ENCODE results near the gene SMAD1.

Gene SMAD1

GRCh38 chr4:145490361-145490760, 8.7 kb downstream of the SMAD1 start:
- no peak for ATAC-seq
- TF ChIP-seq CSDC2 (CRISPR knock-in tag; IDR thresholded peaks at IDR 0.05) (no peak), PPARA (CRISPR knock-in tag; IDR thresholded peaks at IDR 0.05; ENCODE audit: borderline replicate concordance) (no peak), ESRRG (CRISPR knock-in tag; IDR thresholded peaks at IDR 0.05) (no peak), BACH2 (CRISPR knock-in tag; IDR thresholded peaks at IDR 0.05; ENCODE audit: borderline replicate concordance) (no peak), OSR1 (CRISPR knock-in tag; IDR thresholded peaks at IDR 0.05) (no peak), ZNF8 (CRISPR knock-in tag; IDR thresholded peaks at IDR 0.05) (no peak), POU6F1 (CRISPR knock-in tag; IDR thresholded peaks at IDR 0.05; ENCODE audit: borderline replicate concordance, low read depth) (no peak), TCF4 (CRISPR knock-in tag; IDR thresholded peaks at IDR 0.05; ENCODE audit: borderline replicate concordance) (no peak), TOX (CRISPR knock-in tag; IDR thresholded peaks at IDR 0.05; ENCODE audit: borderline replicate concordance) (no peak)

- TF ChIP-seq ARNTL (CRISPR knock-in tag; IDR thresholded peaks at IDR 0.05; ENCODE audit: borderline replicate concordance, low read depth) (no peak), ZFP30 (CRISPR knock-in tag; IDR thresholded peaks at IDR 0.05) (no peak), ISL1 (CRISPR knock-in tag; IDR thresholded peaks at IDR 0.05) (no peak), PATZ1 (CRISPR knock-in tag; IDR thresholded peaks at IDR 0.05; ENCODE audit: borderline replicate concordance) (no peak), BACH2 (CRISPR knock-in tag; IDR thresholded peaks at IDR 0.05; ENCODE audit: borderline replicate concordance) (no peak), TSHZ2 (CRISPR knock-in tag; IDR thresholded peaks at IDR 0.05) (no peak), ZFP3 (CRISPR knock-in tag; IDR thresholded peaks at IDR 0.05) (no peak), ZC3H10 (CRISPR knock-in tag; IDR thresholded peaks at IDR 0.05) (no peak), GLIS3 (CRISPR knock-in tag; IDR thresholded peaks at IDR 0.05) (no peak)
- peak; percentile 52; the same call in 1 of the 3 replicates for ATAC-seq
These were observed 9.1 kb downstream of the SMAD1 start for GRCh38 chr4:145490796-145491195.

GRCh38 chr4:145492376-145492775, 10.7 kb downstream of the SMAD1 start:
- no peak for ATAC-seq
- TF ChIP-seq ISL1 (CRISPR knock-in tag; IDR thresholded peaks at IDR 0.05) (no peak), TOX (CRISPR knock-in tag; IDR thresholded peaks at IDR 0.05; ENCODE audit: borderline replicate concordance) (no peak), ARNTL (CRISPR knock-in tag; IDR thresholded peaks at IDR 0.05; ENCODE audit: borderline replicate concordance, low read depth) (no peak), TCF4 (CRISPR knock-in tag; IDR thresholded peaks at IDR 0.05; ENCODE audit: borderline replicate concordance) (no peak), ZNF565 (CRISPR knock-in tag; conservative IDR thresholded peaks at IDR 0.05; ENCODE audit: low read depth) (no peak), TSHZ2 (CRISPR knock-in tag; IDR thresholded peaks at IDR 0.05) (no peak), CSRNP3 (CRISPR knock-in tag; IDR thresholded peaks at IDR 0.05) (no peak), CSDC2 (CRISPR knock-in tag; IDR thresholded peaks at IDR 0.05) (no peak), PATZ1 (CRISPR knock-in tag; IDR thresholded peaks at IDR 0.05; ENCODE audit: borderline replicate concordance) (no peak)
